ENCODE results near the gene PPP4R1.

DNA sequence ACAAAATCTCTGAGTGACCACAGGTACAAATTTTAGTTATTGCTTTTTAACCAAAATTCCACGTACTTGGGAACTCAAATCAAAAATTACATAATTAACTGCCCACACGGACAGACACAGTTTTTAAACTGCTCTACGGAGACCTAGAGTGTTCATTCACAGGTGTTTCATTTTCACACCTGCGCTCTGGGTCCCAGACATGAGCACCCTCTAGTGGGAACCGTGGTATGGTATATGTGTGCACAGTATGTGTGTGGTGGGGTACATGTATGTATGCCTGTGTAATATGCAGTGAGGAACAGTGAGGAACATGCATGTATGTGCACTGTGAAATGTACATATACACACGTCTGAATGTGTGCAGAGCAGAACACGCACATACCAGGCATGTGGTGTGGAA is 65.0 kb downstream of the PPP4R1 start:
- TF ChIP-seq, protein P1, sequence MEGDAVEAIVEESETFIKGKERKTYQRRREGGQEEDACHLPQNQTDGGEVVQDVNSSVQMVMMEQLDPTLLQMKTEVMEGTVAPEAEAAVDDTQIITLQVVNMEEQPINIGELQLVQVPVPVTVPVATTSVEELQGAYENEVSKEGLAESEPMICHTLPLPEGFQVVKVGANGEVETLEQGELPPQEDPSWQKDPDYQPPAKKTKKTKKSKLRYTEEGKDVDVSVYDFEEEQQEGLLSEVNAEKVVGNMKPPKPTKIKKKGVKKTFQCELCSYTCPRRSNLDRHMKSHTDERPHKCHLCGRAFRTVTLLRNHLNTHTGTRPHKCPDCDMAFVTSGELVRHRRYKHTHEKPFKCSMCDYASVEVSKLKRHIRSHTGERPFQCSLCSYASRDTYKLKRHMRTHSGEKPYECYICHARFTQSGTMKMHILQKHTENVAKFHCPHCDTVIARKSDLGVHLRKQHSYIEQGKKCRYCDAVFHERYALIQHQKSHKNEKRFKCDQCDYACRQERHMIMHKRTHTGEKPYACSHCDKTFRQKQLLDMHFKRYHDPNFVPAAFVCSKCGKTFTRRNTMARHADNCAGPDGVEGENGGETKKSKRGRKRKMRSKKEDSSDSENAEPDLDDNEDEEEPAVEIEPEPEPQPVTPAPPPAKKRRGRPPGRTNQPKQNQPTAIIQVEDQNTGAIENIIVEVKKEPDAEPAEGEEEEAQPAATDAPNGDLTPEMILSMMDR (IDR thresholded peaks at IDR 0.05) = no peak
- no peak for TF ChIP-seq POLR2A (IDR thresholded peaks at IDR 0.05)
